GM12878 (cell line): ENCODE data around the gene MXD1.

Experiments used
- ATF3 ChIP-seq: IDR thresholded peaks from 2 replicates; pipeline ENCODE4 v1.6.1; 2011; ENCODE audit warnings: low read depth, mild to moderate bottlenecking, low read length, moderate library complexity, borderline replicate concordance; ENCODE audit errors: extremely low read depth
- GABPA ChIP-seq: IDR thresholded peaks from 2 replicates; pipeline ENCODE4 v1.6.1; 2014; ENCODE audit warnings: antibody characterized with exemption, low read depth, mild to moderate bottlenecking, inconsistent platforms
- JUND ChIP-seq: IDR thresholded peaks from 2 replicates; pipeline ENCODE4 v1.6.1; 2012; ENCODE audit warnings: low read depth, mild to moderate bottlenecking, low read length, improper control_type of control experiment, moderate library complexity
- POLR2AphosphoS5 ChIP-seq: IDR thresholded peaks from 2 replicates; pipeline ENCODE4 v1.6.1; 2011; ENCODE audit warnings: mild to moderate bottlenecking, low read length, inconsistent platforms
- SRF ChIP-seq, 2 experiments: IDR thresholded peaks; 2 replicates each; pipeline ENCODE4 v1.6.1; 2011; ENCODE audit warnings: low read depth in 2 of 2, low read length in 2 of 2, mild to moderate bottlenecking in 1 of 2, moderate library complexity in 1 of 2
- ZBTB40 ChIP-seq: fragments of 450-650 bp; IDR thresholded peaks from 2 replicates; pipeline ENCODE4 v1.6.1; 2016; ENCODE audit warnings: mild to moderate bottlenecking, moderate library complexity, borderline replicate concordance
- TF ChIP-seq, protein P1 (sequence below), 3 experiments: IDR thresholded peaks in 2 of 3; conservative IDR thresholded peaks in 1 of 3; 2 replicates each; pipeline ENCODE4 v1.5.1; 2011; ENCODE audit warnings: low read depth in 3 of 3, low read length in 3 of 3, mild to moderate bottlenecking in 3 of 3, control low read depth in 2 of 3, moderate library complexity in 2 of 3, inconsistent platforms in 1 of 3, mixed read lengths in 1 of 3; ENCODE audit not compliant: control insufficient read depth in 2 of 3, insufficient read depth in 1 of 3; ENCODE audit errors: extremely low read depth in 1 of 3

GRCh38 chr2:69975853-69976462 is 61.0 kb downstream of the MXD1 start:
- TF ChIP-seq SRF (IDR thresholded peaks at IDR 0.05; ENCODE audit: low read depth in 2 of 2, low read length in 2 of 2) (no peak), JUND (no peak), ZBTB40 (no peak), ATF3 (no peak), GABPA (no peak), POLR2AphosphoS5 (no peak)
- TF ChIP-seq, protein P1, sequence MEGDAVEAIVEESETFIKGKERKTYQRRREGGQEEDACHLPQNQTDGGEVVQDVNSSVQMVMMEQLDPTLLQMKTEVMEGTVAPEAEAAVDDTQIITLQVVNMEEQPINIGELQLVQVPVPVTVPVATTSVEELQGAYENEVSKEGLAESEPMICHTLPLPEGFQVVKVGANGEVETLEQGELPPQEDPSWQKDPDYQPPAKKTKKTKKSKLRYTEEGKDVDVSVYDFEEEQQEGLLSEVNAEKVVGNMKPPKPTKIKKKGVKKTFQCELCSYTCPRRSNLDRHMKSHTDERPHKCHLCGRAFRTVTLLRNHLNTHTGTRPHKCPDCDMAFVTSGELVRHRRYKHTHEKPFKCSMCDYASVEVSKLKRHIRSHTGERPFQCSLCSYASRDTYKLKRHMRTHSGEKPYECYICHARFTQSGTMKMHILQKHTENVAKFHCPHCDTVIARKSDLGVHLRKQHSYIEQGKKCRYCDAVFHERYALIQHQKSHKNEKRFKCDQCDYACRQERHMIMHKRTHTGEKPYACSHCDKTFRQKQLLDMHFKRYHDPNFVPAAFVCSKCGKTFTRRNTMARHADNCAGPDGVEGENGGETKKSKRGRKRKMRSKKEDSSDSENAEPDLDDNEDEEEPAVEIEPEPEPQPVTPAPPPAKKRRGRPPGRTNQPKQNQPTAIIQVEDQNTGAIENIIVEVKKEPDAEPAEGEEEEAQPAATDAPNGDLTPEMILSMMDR (IDR thresholded peaks at IDR 0.05 in 2 of 3, conservative IDR thresholded peaks at IDR 0.05 in 1 of 3; ENCODE audit: control insufficient read depth in 2 of 3, extremely low read depth in 1 of 3, insufficient read depth in 1 of 3, low read depth in 3 of 3, low read length in 3 of 3), result no peak
